Epithelial cell of proximal tubule (primary cell): ENCODE measurements around the gene CYP51A1. TPM values are rescaled to one million over a fixed set of nuclear protein-coding genes. Genes with fewer than 3 reads are reported as not detected.

Experiments used
- DNase-seq: peaks from one replicate; pipeline ENCODE4 v3.0.0-alpha.2; 2011; ENCODE audit warnings: low read depth
- H3K4me3 ChIP-seq: 2 replicates; pipeline ENCODE4 v1.5.1; 2011; ENCODE audit warnings: low read depth, mild to moderate bottlenecking, low read length
- total RNA-seq: library from RNA; depleted of rRNA; stranded (reverse); fragments of >200 nt; gene quantifications from 2 replicates; pipeline ENCODE4 v1.2.3, GENCODE V29; 2015
- TF ChIP-seq, protein P1 (sequence below): conservative IDR thresholded peaks from 2 replicates; pipeline ENCODE4 v1.5.1; 2012; ENCODE audit warnings: low read depth, mild to moderate bottlenecking, low read length

The CYP51A1 gene
- total RNA-seq, 1 donor from 2014 or later: 74.8 TPM

DNA sequence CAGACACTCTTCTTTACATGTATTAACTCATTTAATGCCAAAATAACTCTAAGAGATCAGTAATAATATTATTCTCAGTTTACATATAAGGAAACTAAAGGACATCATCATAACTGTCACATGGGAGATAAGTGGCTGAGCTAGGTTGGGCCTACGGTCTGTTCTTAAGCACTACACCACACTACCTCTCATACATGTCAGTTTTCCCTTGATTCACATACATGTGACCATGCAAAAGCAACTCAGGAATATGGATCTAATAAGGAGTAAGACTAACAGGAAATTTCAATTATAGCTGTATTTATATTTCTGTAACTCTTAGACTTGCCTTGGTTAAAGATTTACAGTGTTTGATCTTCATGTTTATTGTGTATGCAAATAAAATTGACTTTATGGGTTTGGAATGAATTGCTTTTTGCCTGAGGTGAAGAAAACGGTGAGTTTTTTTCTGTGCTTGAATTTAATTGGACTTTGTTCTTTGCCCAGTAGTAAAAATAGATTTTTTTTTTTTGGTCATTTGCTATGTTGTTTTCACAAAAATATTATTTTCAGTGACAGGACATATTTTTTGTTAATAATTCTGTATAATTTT, 69.7 kb downstream of the CYP51A1 start:
- DNase-seq: no peak
- TF ChIP-seq, protein P1, sequence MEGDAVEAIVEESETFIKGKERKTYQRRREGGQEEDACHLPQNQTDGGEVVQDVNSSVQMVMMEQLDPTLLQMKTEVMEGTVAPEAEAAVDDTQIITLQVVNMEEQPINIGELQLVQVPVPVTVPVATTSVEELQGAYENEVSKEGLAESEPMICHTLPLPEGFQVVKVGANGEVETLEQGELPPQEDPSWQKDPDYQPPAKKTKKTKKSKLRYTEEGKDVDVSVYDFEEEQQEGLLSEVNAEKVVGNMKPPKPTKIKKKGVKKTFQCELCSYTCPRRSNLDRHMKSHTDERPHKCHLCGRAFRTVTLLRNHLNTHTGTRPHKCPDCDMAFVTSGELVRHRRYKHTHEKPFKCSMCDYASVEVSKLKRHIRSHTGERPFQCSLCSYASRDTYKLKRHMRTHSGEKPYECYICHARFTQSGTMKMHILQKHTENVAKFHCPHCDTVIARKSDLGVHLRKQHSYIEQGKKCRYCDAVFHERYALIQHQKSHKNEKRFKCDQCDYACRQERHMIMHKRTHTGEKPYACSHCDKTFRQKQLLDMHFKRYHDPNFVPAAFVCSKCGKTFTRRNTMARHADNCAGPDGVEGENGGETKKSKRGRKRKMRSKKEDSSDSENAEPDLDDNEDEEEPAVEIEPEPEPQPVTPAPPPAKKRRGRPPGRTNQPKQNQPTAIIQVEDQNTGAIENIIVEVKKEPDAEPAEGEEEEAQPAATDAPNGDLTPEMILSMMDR: no peak

More for the DNA sequence above, 69.7 kb downstream of the CYP51A1 start:
- H3K4me3 ChIP-seq: no peak overlapping the region

Other genes with a start within 250 kb of the CYP51A1 start
- 12.2 and 19.6 TPM in 2 replicates for gene AKAP9, start 193.6 kb downstream of the CYP51A1 start, total RNA-seq
- not detected in 2 replicates for gene LRRD1, start 44.7 kb upstream of the CYP51A1 start, total RNA-seq
- 29.0 and 45.3 TPM in 2 replicates for gene KRIT1, start 111.4 kb upstream of the CYP51A1 start, total RNA-seq
- gene ANKIB1, start 111.5 kb upstream of the CYP51A1 start, total RNA-seq: 20.9 and 27.3 TPM in 2 replicates